ENCODE results near the gene SYPL1. TPM values are rescaled to one million over a fixed set of nuclear protein-coding genes. Genes with fewer than 3 reads are reported as not detected.
A peak's percentile ranks its signal among the peaks of the same experiment; 100 is the strongest.

Gene SYPL1
- total and polyA plus RNA-seq, 12 donors = 25.0 to 107 (median 80.7) TPM

DNA sequence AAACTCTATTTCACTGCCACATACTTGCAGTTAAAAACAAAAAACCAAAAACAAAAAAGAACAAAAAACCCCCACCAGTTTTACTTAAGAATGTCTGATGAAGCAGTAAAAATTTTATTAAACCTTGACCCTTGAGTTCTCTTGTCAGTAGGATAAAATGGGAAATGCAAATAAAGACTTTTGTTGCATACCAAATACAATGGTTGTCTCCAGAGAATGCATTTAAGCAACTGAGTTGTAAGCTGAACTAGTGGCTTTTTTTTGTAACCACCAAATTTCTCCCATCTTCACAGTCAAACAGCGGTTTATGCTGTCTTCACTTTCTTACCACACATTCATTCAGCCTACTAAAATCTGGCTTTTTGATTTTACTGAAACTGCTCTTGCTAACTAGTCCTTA lies 3.1 kb downstream of the SYPL1 start:
- no peak for TF ChIP-seq POLR2A (IDR thresholded peaks at IDR 0.05)
- TF ChIP-seq, protein P1, sequence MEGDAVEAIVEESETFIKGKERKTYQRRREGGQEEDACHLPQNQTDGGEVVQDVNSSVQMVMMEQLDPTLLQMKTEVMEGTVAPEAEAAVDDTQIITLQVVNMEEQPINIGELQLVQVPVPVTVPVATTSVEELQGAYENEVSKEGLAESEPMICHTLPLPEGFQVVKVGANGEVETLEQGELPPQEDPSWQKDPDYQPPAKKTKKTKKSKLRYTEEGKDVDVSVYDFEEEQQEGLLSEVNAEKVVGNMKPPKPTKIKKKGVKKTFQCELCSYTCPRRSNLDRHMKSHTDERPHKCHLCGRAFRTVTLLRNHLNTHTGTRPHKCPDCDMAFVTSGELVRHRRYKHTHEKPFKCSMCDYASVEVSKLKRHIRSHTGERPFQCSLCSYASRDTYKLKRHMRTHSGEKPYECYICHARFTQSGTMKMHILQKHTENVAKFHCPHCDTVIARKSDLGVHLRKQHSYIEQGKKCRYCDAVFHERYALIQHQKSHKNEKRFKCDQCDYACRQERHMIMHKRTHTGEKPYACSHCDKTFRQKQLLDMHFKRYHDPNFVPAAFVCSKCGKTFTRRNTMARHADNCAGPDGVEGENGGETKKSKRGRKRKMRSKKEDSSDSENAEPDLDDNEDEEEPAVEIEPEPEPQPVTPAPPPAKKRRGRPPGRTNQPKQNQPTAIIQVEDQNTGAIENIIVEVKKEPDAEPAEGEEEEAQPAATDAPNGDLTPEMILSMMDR (IDR thresholded peaks at IDR 0.05) = no peak
- Histone ChIP-seq H3K27me3 (no peaks in the 10 kb centered on the region), H3K27ac (no peak overlapping the region), H3K9me3 (replicated peaks in 1 of 3) (no peaks in the 10 kb centered on the region), H3K4me3 (peak overlapping the region in 1 of 4 donors; percentile 1), H3K36me3 (replicated peaks in 1 of 2) (no peaks in the 10 kb centered on the region), H3K4me1 (replicated peaks in 1 of 2) (peaks cover 30 to 62% of the 10 kb centered on the region in 2 donors)
- WGBS, 4 donors = 85 to 92% (median 88%) methylated on average over 1 of the region's 1 CpG
- no peak for DNase-seq
- intact Hi-C loops (cut with DNase I) = loop anchor here in 1 of 2 donors (5.0 kb wide), 1 partner anchor 37 kb away; no protein-coding TSS in a partner anchor

DNA sequence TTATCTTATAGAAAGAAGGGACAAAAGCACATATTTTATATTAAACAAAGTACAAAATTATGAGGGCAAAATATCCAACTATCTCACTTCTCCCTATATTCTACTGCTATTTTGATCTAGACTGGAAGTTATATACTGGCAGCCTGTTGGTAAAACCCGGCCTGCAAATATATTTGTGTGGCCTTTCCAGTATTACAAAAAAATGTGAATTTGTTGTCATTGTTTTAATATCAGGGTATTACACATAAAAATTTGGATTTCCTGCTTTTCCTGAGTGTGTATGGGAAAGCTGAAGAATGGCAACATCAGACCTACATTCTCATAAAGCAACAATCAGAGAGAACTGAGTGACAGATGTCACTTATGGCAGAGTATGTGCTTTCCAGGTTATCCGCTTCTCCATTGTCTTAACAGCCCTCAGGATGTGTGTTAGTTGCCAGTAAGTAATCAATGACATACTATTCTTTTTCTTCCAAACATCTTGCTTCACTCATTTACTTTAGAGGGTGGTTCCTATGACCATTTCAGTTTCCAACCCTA lies 7.3 kb downstream of the SYPL1 start:
- H3K9me3 ChIP-seq (replicated peaks in 1 of 3) = no peaks in the 10 kb centered on the region
- H3K36me3 ChIP-seq (replicated peaks in 1 of 2) = no peaks in the 10 kb centered on the region
- H3K27ac ChIP-seq = peak overlapping the region in 1 of 5 donors; percentile 9
- H3K27me3 ChIP-seq = no peaks in the 10 kb centered on the region
- intact Hi-C loops (cut with DNase I) = loop anchor here in 1 of 2 donors (5.0 kb wide), 1 partner anchor 32 kb away; no protein-coding TSS in a partner anchor
- no peak overlapping the region for H3K4me3 ChIP-seq
- peaks cover 26 to 67% of the 10 kb centered on the region in 2 donors for H3K4me1 ChIP-seq (replicated peaks in 1 of 2)
- DNase-seq = no peak
- no peak for TF ChIP-seq POLR2A (IDR thresholded peaks at IDR 0.05)
- TF ChIP-seq, protein P1 (IDR thresholded peaks at IDR 0.05) = no peak
- WGBS, 4 donors = 86 to 95% (median 93%) methylated on average over 2 of the region's 2 CpGs

DNA sequence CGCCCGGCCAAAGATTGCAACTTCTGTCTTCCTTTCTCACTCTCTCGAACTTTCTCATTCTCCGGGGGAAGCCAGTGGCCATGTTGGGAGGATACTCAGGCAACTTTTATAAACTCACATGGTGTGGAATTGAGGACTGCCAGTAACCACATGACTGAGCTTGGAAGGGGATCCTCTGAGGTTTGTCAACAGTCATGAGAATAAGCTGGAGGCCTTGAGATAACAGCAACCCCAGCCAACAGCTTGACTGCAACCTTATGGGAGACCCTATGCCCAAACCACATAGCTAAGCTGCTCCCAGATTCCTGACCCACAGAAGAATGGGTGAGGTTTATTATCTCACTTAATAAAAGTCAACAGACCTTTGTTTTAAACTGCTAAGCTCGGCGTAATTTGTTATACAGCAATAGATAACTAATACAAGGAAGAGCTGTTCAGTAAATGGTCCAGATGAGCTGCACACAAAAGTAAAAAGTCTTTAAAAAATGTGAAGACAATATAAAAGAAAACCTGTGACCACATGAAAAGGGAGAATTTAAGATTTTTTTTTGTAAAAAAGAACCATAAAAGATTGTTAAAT lies 9.6 kb downstream of the SYPL1 start:
- Histone ChIP-seq H3K4me1 (replicated peaks in 1 of 2) (peaks cover 11 to 47% of the 10 kb centered on the region in 2 donors), H3K9me3 (replicated peaks in 1 of 3) (no peaks in the 10 kb centered on the region), H3K4me3 (no peak overlapping the region), H3K27ac (no peak overlapping the region), H3K27me3 (no peaks in the 10 kb centered on the region), H3K36me3 (replicated peaks in 1 of 2) (peaks cover 0 to 5% of the 10 kb centered on the region in 2 donors)
- DNase-seq = no peak
- intact Hi-C loops (cut with DNase I) = no loop called here
- 92 to 95% (median 93%) methylated on average over 6 of the region's 6 CpGs for WGBS, 4 donors
- TF ChIP-seq POLR2A (IDR thresholded peaks at IDR 0.05) = no peak
- TF ChIP-seq, protein P1 (IDR thresholded peaks at IDR 0.05) = no peak

DNA sequence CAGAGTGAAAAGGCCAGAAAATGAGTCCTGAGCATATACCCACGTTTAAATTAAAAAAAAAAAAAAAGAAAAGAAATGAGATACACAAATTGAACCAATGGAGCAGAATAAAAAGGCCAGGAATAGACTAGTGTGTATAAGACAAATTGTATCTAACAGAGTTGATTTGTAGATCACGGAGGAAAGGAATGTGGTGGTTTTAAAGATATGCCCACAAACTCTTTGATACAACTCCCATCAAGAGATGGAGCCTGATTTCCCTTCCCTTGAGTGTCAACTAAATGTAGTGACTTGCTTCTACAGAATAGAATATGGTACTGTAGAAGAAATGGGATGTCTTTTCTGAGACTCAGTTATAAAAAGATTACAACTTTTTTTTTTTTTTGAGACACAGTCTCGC lies 10.4 kb downstream of the SYPL1 start:
- WGBS, 4 donors = 82 to 86% (median 84%) methylated on average over 3 of the region's 3 CpGs
- peaks cover 0 to 12% of the 10 kb centered on the region in 2 donors for H3K36me3 ChIP-seq (replicated peaks in 1 of 2)
- H3K4me3 ChIP-seq = no peak overlapping the region
- H3K27me3 ChIP-seq = no peaks in the 10 kb centered on the region
- no peak overlapping the region for H3K27ac ChIP-seq
- intact Hi-C loops (cut with DNase I) = no loop called here
- peaks cover 11 to 47% of the 10 kb centered on the region in 2 donors for H3K4me1 ChIP-seq (replicated peaks in 1 of 2)
- no peak for DNase-seq
- no peak for TF ChIP-seq POLR2A (IDR thresholded peaks at IDR 0.05)
- TF ChIP-seq, protein P1 (IDR thresholded peaks at IDR 0.05) = no peak
- no peaks in the 10 kb centered on the region for H3K9me3 ChIP-seq (replicated peaks in 1 of 3)
